OCI-LY1 (cell line): Measurements from ENCODE around the gene BDNF.

Experiments used
- CTCF ChIP-seq: fragments of 200-600 bp; sonication (generic), shearing (Covaris generic); IDR thresholded peaks from 2 replicates; pipeline ENCODE4 v1.5.1; 2017; ENCODE audit warnings: mild to moderate bottlenecking, antibody characterized with exemption, low read length, moderate library complexity, mixed read lengths
- EZH2 ChIP-seq: fragments of 200-600 bp; sonication (generic), shearing (Covaris generic); IDR thresholded peaks from 2 replicates; pipeline ENCODE4 v1.8.0; 2017; ENCODE audit warnings: borderline replicate concordance, mixed run types, mild to moderate bottlenecking, antibody characterized with exemption, low read length, moderate library complexity, mixed read lengths

- no peak for TF ChIP-seq CTCF
- no peak for TF ChIP-seq EZH2
These were observed 73.2 kb downstream of the BDNF start for GRCh38 chr11:27626938-27627586.
